Measurements from ENCODE around the gene LRMDA.

Gene LRMDA

GRCh38 chr10:76398043-76398710 is 966.8 kb downstream of the LRMDA start:
- no peak for DNase-seq (ENCODE audit: low spot score)

- no peak for DNase-seq (ENCODE audit: low spot score)
Observed at GRCh38 chr10:76399226-76399625, 967.8 kb downstream of the LRMDA start.

- no peak for DNase-seq (ENCODE audit: low spot score)
Observed at GRCh38 chr10:76401006-76401405, 969.6 kb downstream of the LRMDA start.

- DNase-seq (ENCODE audit: low spot score) = no peak
Observed at GRCh38 chr10:76403912-76404311, 972.5 kb downstream of the LRMDA start.

GRCh38 chr10:76404531-76404930 is 973.1 kb downstream of the LRMDA start:
- no peak for DNase-seq (ENCODE audit: low spot score)

- DNase-seq (ENCODE audit: low spot score) = no peak
Observed at GRCh38 chr10:76405922-76406321, 974.5 kb downstream of the LRMDA start.

- no peak for DNase-seq (ENCODE audit: low spot score)
Observed at GRCh38 chr10:76408646-76409045, 977.2 kb downstream of the LRMDA start.

GRCh38 chr10:76411729-76412435 is 980.5 kb downstream of the LRMDA start:
- DNase-seq (ENCODE audit: low spot score) = no peak

- no peak for DNase-seq (ENCODE audit: low spot score)
Observed at GRCh38 chr10:76415554-76415953, 984.1 kb downstream of the LRMDA start.

- DNase-seq (ENCODE audit: low spot score) = no peak
Observed at GRCh38 chr10:76416642-76417041, 985.2 kb downstream of the LRMDA start.

- no peak for DNase-seq (ENCODE audit: low spot score)
Observed at GRCh38 chr10:76420725-76421124, 989.3 kb downstream of the LRMDA start.

GRCh38 chr10:76422769-76423168 is 991.3 kb downstream of the LRMDA start:
- DNase-seq (ENCODE audit: low spot score) = no peak

GRCh38 chr10:76428551-76429367 is 997.3 kb downstream of the LRMDA start:
- no peak for DNase-seq (ENCODE audit: low spot score)

GRCh38 chr10:76429368-76430060 is 998.1 kb downstream of the LRMDA start:
- DNase-seq (ENCODE audit: low spot score) = no peak

GRCh38 chr10:76430061-76430645 is 998.7 kb downstream of the LRMDA start:
- DNase-seq (ENCODE audit: low spot score) = no peak

GRCh38 chr10:76432016-76433012 is 1000.9 kb downstream of the LRMDA start:
- no peak for DNase-seq (ENCODE audit: low spot score)

- DNase-seq (ENCODE audit: low spot score) = no peak
Observed at GRCh38 chr10:76433161-76434005, 1002.0 kb downstream of the LRMDA start.

- no peak for DNase-seq (ENCODE audit: low spot score)
Observed at GRCh38 chr10:76435157-76435556, 1003.7 kb downstream of the LRMDA start.

GRCh38 chr10:76436401-76436811 is 1005.0 kb downstream of the LRMDA start:
- DNase-seq (ENCODE audit: low spot score) = no peak

- no peak for DNase-seq (ENCODE audit: low spot score)
Observed at GRCh38 chr10:76436981-76437380, 1005.6 kb downstream of the LRMDA start.

All from germinal center (tissue), 1 donor.